ENCODE measurements around the gene CDK10.

Gene CDK10

GRCh38 chr16:89700100-89700648 lies 13.7 kb downstream of the CDK10 start:
- peak; percentile 69 to 77 (median 70) for TF ChIP-seq CTCF (IDR thresholded peaks at IDR 0.05; ENCODE audit: unreplicated experiment in 3 of 3)
- no peaks in the 10 kb centered on the region for H3K9me3 Mint-ChIP-seq
- peak overlapping the region; percentile 68 to 78 (median 76) for H3K4me3 Mint-ChIP-seq
- peaks cover 3% of the 10 kb centered on the region for H3K36me3 Mint-ChIP-seq (ENCODE audit: low read depth)
- peaks cover 9% of the 10 kb centered on the region for H3K27me3 Mint-ChIP-seq (ENCODE audit: low read depth)
- no peaks in the 10 kb centered on the region for H3K4me1 Mint-ChIP-seq
- peak overlapping the region in 1 of 3 experiments; percentile 52 for H3K27ac Mint-ChIP-seq

- peak overlapping the region in 1 of 3 experiments; percentile 27 for H3K27ac Mint-ChIP-seq
- H3K4me3 Mint-ChIP-seq, result peak overlapping the region; percentile 68 to 79 (median 78)
- no peaks in the 10 kb centered on the region for H3K9me3 Mint-ChIP-seq
- H3K36me3 Mint-ChIP-seq (ENCODE audit: low read depth), result peaks cover 3% of the 10 kb centered on the region
- no peaks in the 10 kb centered on the region for H3K4me1 Mint-ChIP-seq
- H3K27me3 Mint-ChIP-seq (ENCODE audit: low read depth), result peaks cover 11% of the 10 kb centered on the region
- peak in 1 of 3 experiments; percentile 41 for TF ChIP-seq CTCF (IDR thresholded peaks at IDR 0.05; ENCODE audit: unreplicated experiment in 3 of 3)
Measured at GRCh38 chr16:89700649-89701424, 14.3 kb downstream of the CDK10 start.

- H3K27ac Mint-ChIP-seq, result no peak within 1 kb of the TSS
- peaks cover 13% of the 10 kb centered on the region for H3K27me3 Mint-ChIP-seq (ENCODE audit: low read depth)
- H3K9me3 Mint-ChIP-seq, result no peaks in the 10 kb centered on the region
- H3K36me3 Mint-ChIP-seq (ENCODE audit: low read depth), result peaks cover 3% of the 10 kb centered on the region
- peak within 1 kb of the TSS; percentile 78 to 81 (median 79) for H3K4me3 Mint-ChIP-seq
- peak in 2 of 3 experiments; percentile 9 to 31 for TF ChIP-seq CTCF (IDR thresholded peaks at IDR 0.05; ENCODE audit: unreplicated experiment in 3 of 3)
- H3K4me1 Mint-ChIP-seq, result no peaks in the 10 kb centered on the region
Measured at GRCh38 chr16:89701425-89702406, 15.2 kb downstream of the CDK10 start, which contains the start of gene SPATA2L. TSS of gene SPATA2L (minus strand) at chr16:89701705. CDS start at chr16:89701232, 473 bp downstream.

- H3K36me3 Mint-ChIP-seq (ENCODE audit: low read depth), result no peaks in the 10 kb centered on the region
- H3K4me1 Mint-ChIP-seq, result no peaks in the 10 kb centered on the region
- no peaks in the 10 kb centered on the region for H3K9me3 Mint-ChIP-seq
- no peak for TF ChIP-seq CTCF (IDR thresholded peaks at IDR 0.05; ENCODE audit: unreplicated experiment in 3 of 3)
- H3K27ac Mint-ChIP-seq, result no peak overlapping the region
- H3K27me3 Mint-ChIP-seq (ENCODE audit: low read depth), result peaks cover 13% of the 10 kb centered on the region
- H3K4me3 Mint-ChIP-seq, result peak overlapping the region in 1 of 3 experiments; percentile 15
Measured at GRCh38 chr16:89704281-89704680, 17.8 kb downstream of the CDK10 start.

- TF ChIP-seq CTCF (IDR thresholded peaks at IDR 0.05; ENCODE audit: unreplicated experiment in 3 of 3), result no peak
- H3K36me3 Mint-ChIP-seq (ENCODE audit: low read depth), result no peaks in the 10 kb centered on the region
- H3K4me1 Mint-ChIP-seq, result no peaks in the 10 kb centered on the region
- H3K4me3 Mint-ChIP-seq, result peak overlapping the region in 1 of 3 experiments; percentile 22
- peaks cover 13% of the 10 kb centered on the region for H3K27me3 Mint-ChIP-seq (ENCODE audit: low read depth)
- H3K9me3 Mint-ChIP-seq, result no peaks in the 10 kb centered on the region
- no peak overlapping the region for H3K27ac Mint-ChIP-seq
Measured at GRCh38 chr16:89705006-89705405, 18.5 kb downstream of the CDK10 start.

All from nephron (organoid).